ENCODE results near the gene UHRF2.

DNA sequence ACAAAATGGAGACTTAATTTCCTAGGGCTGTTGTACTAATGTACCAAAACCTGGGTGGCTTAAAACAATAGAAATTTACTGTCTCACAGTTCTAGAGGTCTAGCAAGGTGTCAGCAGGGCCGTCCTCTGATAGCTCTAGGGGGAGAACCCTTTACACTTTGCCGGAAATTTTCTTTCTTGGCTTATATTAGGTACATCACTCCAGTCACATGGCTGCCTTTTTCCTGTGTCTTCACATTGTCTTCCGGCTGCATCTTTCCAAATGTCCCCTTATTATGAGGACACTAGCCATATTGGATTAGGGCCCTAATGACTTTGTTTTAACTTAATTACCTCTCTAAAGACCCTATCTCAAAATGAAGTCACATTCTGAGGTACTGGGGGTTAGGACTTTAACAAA lies 5.8 kb downstream of the UHRF2 start:
- TF ChIP-seq, protein P1, sequence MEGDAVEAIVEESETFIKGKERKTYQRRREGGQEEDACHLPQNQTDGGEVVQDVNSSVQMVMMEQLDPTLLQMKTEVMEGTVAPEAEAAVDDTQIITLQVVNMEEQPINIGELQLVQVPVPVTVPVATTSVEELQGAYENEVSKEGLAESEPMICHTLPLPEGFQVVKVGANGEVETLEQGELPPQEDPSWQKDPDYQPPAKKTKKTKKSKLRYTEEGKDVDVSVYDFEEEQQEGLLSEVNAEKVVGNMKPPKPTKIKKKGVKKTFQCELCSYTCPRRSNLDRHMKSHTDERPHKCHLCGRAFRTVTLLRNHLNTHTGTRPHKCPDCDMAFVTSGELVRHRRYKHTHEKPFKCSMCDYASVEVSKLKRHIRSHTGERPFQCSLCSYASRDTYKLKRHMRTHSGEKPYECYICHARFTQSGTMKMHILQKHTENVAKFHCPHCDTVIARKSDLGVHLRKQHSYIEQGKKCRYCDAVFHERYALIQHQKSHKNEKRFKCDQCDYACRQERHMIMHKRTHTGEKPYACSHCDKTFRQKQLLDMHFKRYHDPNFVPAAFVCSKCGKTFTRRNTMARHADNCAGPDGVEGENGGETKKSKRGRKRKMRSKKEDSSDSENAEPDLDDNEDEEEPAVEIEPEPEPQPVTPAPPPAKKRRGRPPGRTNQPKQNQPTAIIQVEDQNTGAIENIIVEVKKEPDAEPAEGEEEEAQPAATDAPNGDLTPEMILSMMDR (IDR thresholded peaks at IDR 0.05), result no peak
- TF ChIP-seq EP300 (IDR thresholded peaks at IDR 0.05), result no peak
- no peak for TF ChIP-seq POLR2A (IDR thresholded peaks at IDR 0.05)

Data from upper lobe of left lung (tissue), 4 donors.